Neural cell (in vitro differentiated cells): ENCODE results near the gene CCIN. TPM values are rescaled to one million over a fixed set of nuclear protein-coding genes. Genes with fewer than 3 reads are reported as not detected.
"Not testable (repeated sequence)": the region's sequence is repeated elsewhere in the genome, so short reads cannot be mapped to it uniquely, and the experiment has no call there.

Experiments
- H2AFZ ChIP-seq: fragments of 200-600, 300-800 bp; sonication (generic), shearing (Covaris generic); 2 replicates; pipeline ENCODE4 v1.6.0; 2014; ENCODE audit warnings: low read depth, mild to moderate bottlenecking, antibody characterized with exemption, low read length, moderate library complexity
- H3F3A ChIP-seq: fragments of 200-600 bp; shearing (Covaris generic); 2 replicates; pipeline ENCODE4 v1.6.1; 2016; ENCODE audit warnings: mild to moderate bottlenecking, moderate library complexity, mixed read lengths, antibody characterized with exemption, low read length; ENCODE audit not compliant: insufficient read depth, poor library complexity, severe bottlenecking
- H3K27ac ChIP-seq: fragments of 200-600, 300-800 bp; sonication (generic), shearing (Covaris generic); 2 replicates; pipeline ENCODE4 v1.5.1; 2014; ENCODE audit warnings: mild to moderate bottlenecking, low read length, moderate library complexity
- H3K27me3 ChIP-seq: fragments of 300-800, 200-600 bp; sonication (generic), shearing (Covaris generic); 2 replicates; pipeline ENCODE4 v1.6.0; 2014; ENCODE audit warnings: mild to moderate bottlenecking, low read depth, low read length, moderate library complexity; ENCODE audit not compliant: insufficient read depth
- H3K36me3 ChIP-seq: fragments of 300-800, 200-600 bp; sonication (generic), shearing (Covaris generic); 2 replicates; pipeline ENCODE4 v1.5.1; 2014; ENCODE audit warnings: mild to moderate bottlenecking, antibody characterized with exemption, low read length, moderate library complexity; ENCODE audit not compliant: insufficient read depth
- H3K4me2 ChIP-seq: fragments of 300-800, 200-600 bp; sonication (generic), shearing (Covaris generic); 2 replicates; pipeline ENCODE4 v1.6.0; 2014; ENCODE audit warnings: mild to moderate bottlenecking, low read length
- H3K4me3 ChIP-seq: fragments of 300-800, 200-600 bp; sonication (generic), shearing (Covaris generic); 2 replicates; pipeline ENCODE4 v1.5.1; 2014; ENCODE audit warnings: mild to moderate bottlenecking, low read length, moderate library complexity
- H3K79me2 ChIP-seq: fragments of 200-600 bp; shearing (Covaris generic); replicated peaks from 2 replicates; pipeline ENCODE4 v1.6.0; 2014; ENCODE audit warnings: mild to moderate bottlenecking, low read length, moderate library complexity; ENCODE audit not compliant: insufficient read depth
- H3K9ac ChIP-seq: fragments of 300-800, 200-600 bp; sonication (generic), shearing (Covaris generic); 2 replicates; pipeline ENCODE4 v1.6.1; 2016; ENCODE audit warnings: mild to moderate bottlenecking, low read length, mixed read lengths
- H3K9me2 ChIP-seq: fragments of 200-600 bp; shearing (Covaris generic); 2 replicates; pipeline ENCODE4 v1.6.1; 2016; ENCODE audit warnings: mild to moderate bottlenecking, low read length, mixed read lengths; ENCODE audit not compliant: insufficient read depth
- H3K9me3 ChIP-seq: fragments of 200-600, 300-800 bp; sonication (generic), shearing (Covaris generic); 2 replicates; pipeline ENCODE4 v1.6.1; 2016; ENCODE audit warnings: mild to moderate bottlenecking, mixed run types, low read length, moderate library complexity, mixed read lengths
- H4K20me1 ChIP-seq: fragments of 200-600 bp; shearing (Covaris generic); 2 replicates; pipeline ENCODE4 v1.6.1; 2016; ENCODE audit warnings: mild to moderate bottlenecking, mixed run types; ENCODE audit not compliant: insufficient read depth
- CTCF ChIP-seq: fragments of 450-650 bp; IDR thresholded peaks from 2 replicates; pipeline ENCODE4 v1.5.1; 2014; ENCODE audit warnings: antibody characterized with exemption, mild to moderate bottlenecking, moderate library complexity; ENCODE audit not compliant: poor library complexity, severe bottlenecking
- EP300 ChIP-seq: fragments of 450-650 bp; conservative IDR thresholded peaks from 2 replicates; pipeline ENCODE4 v1.6.1; 2014; ENCODE audit warnings: antibody characterized with exemption, mild to moderate bottlenecking, moderate library complexity; ENCODE audit not compliant: poor library complexity, severe bottlenecking
- EZH2 ChIP-seq: fragments of 200-600, 300-800 bp; shearing (Covaris generic), sonication (generic); IDR thresholded peaks from 2 replicates; pipeline ENCODE4 v1.6.1; 2014; ENCODE audit warnings: antibody characterized with exemption, low read length, borderline replicate concordance, mild to moderate bottlenecking; ENCODE audit not compliant: insufficient read depth, poor library complexity, severe bottlenecking
- MXI1 ChIP-seq: fragments of 450-650 bp; conservative IDR thresholded peaks from 2 replicates; pipeline ENCODE4 v1.6.1; 2014; ENCODE audit warnings: antibody characterized with exemption, mild to moderate bottlenecking; ENCODE audit not compliant: poor library complexity, severe bottlenecking
- POLR2AphosphoS5 ChIP-seq: IDR thresholded peaks from 2 replicates; pipeline ENCODE4 v1.6.1; 2012
- RAD21 ChIP-seq: fragments of 450-650 bp; conservative IDR thresholded peaks from 2 replicates; pipeline ENCODE4 v1.6.1; 2014; ENCODE audit warnings: antibody characterized with exemption, mild to moderate bottlenecking, moderate library complexity
- REST ChIP-seq: IDR thresholded peaks from 2 replicates; pipeline ENCODE4 v1.6.1; 2012; ENCODE audit warnings: borderline replicate concordance
- SMC3 ChIP-seq: fragments of 450-650 bp; conservative IDR thresholded peaks from 2 replicates; pipeline ENCODE4 v1.6.1; 2014; ENCODE audit warnings: antibody characterized with exemption, mild to moderate bottlenecking, moderate library complexity; ENCODE audit not compliant: poor library complexity
- TAF1 ChIP-seq: IDR thresholded peaks from 2 replicates; pipeline ENCODE4 v1.6.1; 2012; ENCODE audit warnings: low read depth
- polyA plus RNA-seq: library from polyadenylated mRNA; depleted of rRNA; stranded (reverse); fragments of >200 nt; gene quantifications from 2 replicates; pipeline ENCODE4 v1.2.3, GENCODE V29; 2014

CCIN gene
- polyA plus RNA-seq, 1 donor from 2014 or later = not detected

- Histone ChIP-seq H3K27ac (no peak overlapping the region), H3K79me2 (no peaks in the 10 kb centered on the region), H3K9me2 (no peaks in the 10 kb centered on the region), H3K4me2 (no peak overlapping the region), H4K20me1 (no peaks in the 10 kb centered on the region), H3K9me3 (no peaks in the 10 kb centered on the region), H2AFZ (no peak overlapping the region), H3K4me3 (no peak overlapping the region), H3K9ac (no peak overlapping the region), H3K27me3 (no peaks in the 10 kb centered on the region), H3K36me3 (no peaks in the 10 kb centered on the region), H3F3A (no peaks in the 10 kb centered on the region)
- TF ChIP-seq EZH2 (no peak), SMC3 (no peak), TAF1 (no peak), RAD21 (no peak), EP300 (no peak), MXI1 (no peak), POLR2AphosphoS5 (no peak), CTCF (no peak), REST (no peak)
Observed at GRCh38 chr9:36177571-36177970, 8.4 kb downstream of the CCIN start.

GRCh38 chr9:36180243-36180642, 11.1 kb downstream of the CCIN start:
- H3F3A ChIP-seq, H3K4me3 ChIP-seq, H2AFZ ChIP-seq, H3K27me3 ChIP-seq, H3K4me2 ChIP-seq, H3K9me3 ChIP-seq, H3K9me2 ChIP-seq, H3K27ac ChIP-seq, H3K36me3 ChIP-seq, H4K20me1 ChIP-seq, H3K9ac ChIP-seq, H3K79me2 ChIP-seq: not testable (repeated sequence)

GRCh38 chr9:36187414-36187813, 18.2 kb downstream of the CCIN start:
- H3K27me3 ChIP-seq = no peaks in the 10 kb centered on the region
- H3K4me2 ChIP-seq = no peak overlapping the region
- no peaks in the 10 kb centered on the region for H3F3A ChIP-seq
- H2AFZ ChIP-seq = no peak overlapping the region
- H3K9me2 ChIP-seq = no peaks in the 10 kb centered on the region
- H3K4me3 ChIP-seq = no peak overlapping the region
- H3K27ac ChIP-seq = no peak overlapping the region
- H3K36me3 ChIP-seq = no peaks in the 10 kb centered on the region
- H3K79me2 ChIP-seq = peaks cover 12% of the 10 kb centered on the region
- no peaks in the 10 kb centered on the region for H4K20me1 ChIP-seq
- no peak for TF ChIP-seq RAD21
- no peak for TF ChIP-seq SMC3
- TF ChIP-seq MXI1 = no peak
- no peak for TF ChIP-seq TAF1
- TF ChIP-seq CTCF = no peak
- TF ChIP-seq EP300 = no peak
- no peak for TF ChIP-seq POLR2AphosphoS5
- TF ChIP-seq REST = no peak
- TF ChIP-seq EZH2 = no peak
- no peaks in the 10 kb centered on the region for H3K9me3 ChIP-seq
- H3K9ac ChIP-seq = no peak overlapping the region
